WTC11 (cell line): ENCODE data around the gene MRNIP. TPM values are rescaled to one million over a fixed set of nuclear protein-coding genes. Genes with fewer than 3 reads are reported as not detected.

Experiments used
- ATAC-seq: fragments of 200-7000 bp; cut with Tn5 transposase; 2 replicates; pipeline ENCODE4 v1.10.0; 2021; ENCODE audit warnings: mild to moderate bottlenecking, moderate library complexity
- CTCF ChIA-PET: fragments of 300-600 bp; sonication (Branson Sonifier 250); formaldehyde crosslinking; loops from one replicate; lab custom pipeline; 2021; ENCODE audit warnings: antibody characterized with exemption; lab: Charles Lee
- POLR2A ChIA-PET: fragments of 350-600 bp; sonication (Branson Sonifier 250); formaldehyde crosslinking; loops from one replicate; lab custom pipeline; 2021; ENCODE audit warnings: antibody characterized with exemption; lab: Charles Lee
- DNase-seq: peaks from one replicate; pipeline ENCODE4 v3.0.0; 2021; ENCODE audit warnings: low spot score
- H3K27ac Mint-ChIP-seq: 2 replicates; pipeline ENCODE4 v1.8.0; 2021; ENCODE audit warnings: mixed read lengths
- H3K27me3 Mint-ChIP-seq: 2 replicates; pipeline ENCODE4 v1.8.0; 2021; ENCODE audit warnings: low read depth, mild to moderate bottlenecking, moderate library complexity, mixed read lengths
- H3K36me3 Mint-ChIP-seq: 2 replicates; pipeline ENCODE4 v1.8.0; 2021; ENCODE audit warnings: mixed read lengths
- H3K4me1 Mint-ChIP-seq: 2 replicates; pipeline ENCODE4 v1.8.0; 2022; ENCODE audit warnings: mixed read lengths
- H3K4me3 Mint-ChIP-seq: 2 replicates; pipeline ENCODE4 v1.8.0; 2021; ENCODE audit warnings: mild to moderate bottlenecking, moderate library complexity, mixed read lengths
- H3K9me3 Mint-ChIP-seq: 2 replicates; pipeline ENCODE4 v1.8.0; 2021; ENCODE audit warnings: mixed read lengths
- CBFB ChIP-seq: sonication (generic); formaldehyde crosslinking; IDR thresholded peaks from 2 replicates; pipeline ENCODE4 v1.8.1; 2022; ENCODE audit warnings: mild to moderate bottlenecking, low read depth, missing genetic modification reagents
- CTCF ChIP-seq: fragments of 200-600 bp; IDR thresholded peaks from 2 replicates; pipeline ENCODE4 v1.8.0; 2022; ENCODE audit warnings: antibody characterized with exemption
- ELF4 ChIP-seq: sonication (generic); formaldehyde crosslinking; IDR thresholded peaks from 2 replicates; pipeline ENCODE4 v1.8.1; 2022; ENCODE audit warnings: low read depth, mild to moderate bottlenecking, moderate library complexity, missing genetic modification reagents
- KAT7 ChIP-seq: sonication (generic); formaldehyde crosslinking; IDR thresholded peaks from 2 replicates; pipeline ENCODE4 v1.8.1; 2023; ENCODE audit warnings: missing genetic modification reagents, mild to moderate bottlenecking, borderline replicate concordance
- PRDM15 ChIP-seq: sonication (generic); formaldehyde crosslinking; IDR thresholded peaks from 2 replicates; pipeline ENCODE4 v1.8.0; 2022; ENCODE audit warnings: missing genetic modification reagents
- RELA ChIP-seq: sonication (generic); formaldehyde crosslinking; IDR thresholded peaks from 2 replicates; pipeline ENCODE4 v1.8.1; 2022; ENCODE audit warnings: missing genetic modification reagents, mild to moderate bottlenecking, borderline replicate concordance
- SMAD3 ChIP-seq: sonication (generic); formaldehyde crosslinking; IDR thresholded peaks from 2 replicates; pipeline ENCODE4 v1.8.0; 2022; ENCODE audit warnings: missing genetic modification reagents, mild to moderate bottlenecking, borderline replicate concordance
- STAT6 ChIP-seq: sonication (generic); formaldehyde crosslinking; conservative IDR thresholded peaks from 2 replicates; pipeline ENCODE4 v1.8.1; 2023; ENCODE audit warnings: mild to moderate bottlenecking, low read depth, missing genetic modification reagents, moderate library complexity
- ZNF138 ChIP-seq: sonication (generic); formaldehyde crosslinking; conservative IDR thresholded peaks from 2 replicates; pipeline ENCODE4 v1.8.1; 2022; ENCODE audit warnings: mild to moderate bottlenecking, moderate library complexity, missing genetic modification reagents
- ZNF671 ChIP-seq: fragments of 250-450 bp; sonication (Bioruptor Pico); IDR thresholded peaks from 2 replicates; pipeline ENCODE4 v1.8.0; 2021; ENCODE audit warnings: mild to moderate bottlenecking
- ZSCAN18 ChIP-seq: fragments of 250-450 bp; sonication (Bioruptor Pico); IDR thresholded peaks from 2 replicates; pipeline ENCODE4 v2.1.2; 2022; ENCODE audit warnings: mild to moderate bottlenecking, moderate library complexity
- total RNA-seq: library from RNA; stranded (reverse); gene quantifications from 3 replicates; pipeline ENCODE4 v1.2.3, GENCODE V29; 2021

MRNIP gene
- total RNA-seq, 1 experiment from 2014 or later = 42.0 TPM

GRCh38 chr5:179874536-179875292 is 16.1 kb upstream of the MRNIP start (continued):
- TF ChIP-seq STAT6 (CRISPR knock-in tag) (no peak), ZNF138 (no peak), ELF4 (no peak), SMAD3 (CRISPR knock-in tag) (no peak)

GRCh38 chr5:179874136-179874535 is 15.5 kb upstream of the MRNIP start:
- CTCF ChIA-PET = interaction anchor here (1.2 kb wide), 1 partner anchor 72 kb away, joined by 3 read pairs; no protein-coding TSS in a partner anchor
- no peak overlapping the region for H3K27ac Mint-ChIP-seq
- H3K4me3 Mint-ChIP-seq = no peak overlapping the region

GRCh38 chr5:179873588-179874110 is 15.0 kb upstream of the MRNIP start:
- ATAC-seq (no peak), DNase-seq (no peak)
- ChIA-PET POLR2A (no interaction called here), CTCF (no interaction called here)
- Mint-ChIP-seq H3K36me3 (peaks cover 34% of the 10 kb centered on the region), H3K27me3 (no peaks in the 10 kb centered on the region), H3K27ac (no peak overlapping the region), H3K4me3 (no peak overlapping the region), H3K9me3 (no peaks in the 10 kb centered on the region), H3K4me1 (no peaks in the 10 kb centered on the region)
- no peak for TF ChIP-seq PRDM15
- no peak for TF ChIP-seq ZNF671
- TF ChIP-seq KAT7 (CRISPR knock-in tag) = no peak
- TF ChIP-seq CTCF = no peak
- no peak for TF ChIP-seq RELA (CRISPR knock-in tag)

More at GRCh38 chr5:179874136-179874535, 15.5 kb upstream of the MRNIP start:
- Mint-ChIP-seq H3K36me3 (peaks cover 34% of the 10 kb centered on the region), H3K9me3 (no peaks in the 10 kb centered on the region), H3K27me3 (no peaks in the 10 kb centered on the region)
- POLR2A ChIA-PET = no interaction called here
- no peak for ATAC-seq
- no peak for TF ChIP-seq PRDM15
- no peak for TF ChIP-seq ZSCAN18 (CRISPR knock-in tag)
- no peak for TF ChIP-seq CBFB (CRISPR knock-in tag)
- TF ChIP-seq, all 79 proteins: peak for 0
- no peak for DNase-seq
- H3K4me1 Mint-ChIP-seq = no peaks in the 10 kb centered on the region
